Measurements from ENCODE around the gene TAPBPL. TPM values are rescaled to one million over a fixed set of nuclear protein-coding genes. Genes with fewer than 3 reads are reported as not detected.
"Not testable (repeated sequence)": the region's sequence is repeated elsewhere in the genome, so short reads cannot be mapped to it uniquely, and the experiment has no call there.

TAPBPL gene
- total RNA-seq, 2 donors from 2014 or later = 19.6 to 23.1 TPM

GRCh38 chr12:6462234-6462995 lies 10.6 kb downstream of the TAPBPL start:
- ATAC-seq (peak; percentile 44), DNase-seq (peak in 1 of 3 donors; percentile 32)
- H3K9me3 ChIP-seq (ENCODE audit: control insufficient read depth, low read length, poor library complexity, severe bottlenecking) = no peaks in the 10 kb centered on the region
- Mint-ChIP-seq H3K4me3 (peak overlapping the region; percentile 93), H3K27ac (peak overlapping the region; percentile 99), H3K27me3 (no peaks in the 10 kb centered on the region), H3K4me1 (peaks cover 74% of the 10 kb centered on the region), H3K36me3 (ENCODE audit: low read depth) (peaks cover 19% of the 10 kb centered on the region)

GRCh38 chr12:6463216-6463615 lies 11.4 kb downstream of the TAPBPL start:
- H3K27me3 Mint-ChIP-seq = no peaks in the 10 kb centered on the region
- no peak for DNase-seq
- peak; percentile 18 for ATAC-seq
- H3K27ac Mint-ChIP-seq = peak overlapping the region; percentile 99
- no peaks in the 10 kb centered on the region for H3K9me3 ChIP-seq (ENCODE audit: control insufficient read depth, low read length, poor library complexity, severe bottlenecking)
- H3K36me3 Mint-ChIP-seq (ENCODE audit: low read depth) = peaks cover 19% of the 10 kb centered on the region
- peak overlapping the region; percentile 93 for H3K4me3 Mint-ChIP-seq
- peaks cover 78% of the 10 kb centered on the region for H3K4me1 Mint-ChIP-seq

DNA sequence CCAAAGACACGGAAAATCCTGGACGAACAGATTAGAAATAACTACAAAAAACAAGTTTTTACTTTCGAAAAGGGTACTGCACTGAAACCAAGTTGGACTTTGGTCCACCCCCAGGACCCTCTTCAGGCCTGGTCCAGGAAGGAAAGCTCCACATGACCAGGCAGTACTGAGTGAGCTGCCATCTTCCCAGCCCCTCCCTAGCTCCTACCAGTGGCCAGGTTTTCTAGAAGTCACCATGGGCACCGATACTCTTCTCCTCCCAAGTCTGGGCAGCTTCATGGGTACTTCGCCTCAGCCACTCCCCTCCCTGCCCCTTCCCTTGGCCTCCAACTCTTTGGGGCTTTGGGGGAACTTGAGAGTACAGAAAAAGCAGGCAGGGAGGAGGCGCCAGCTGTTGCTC lies 12.0 kb downstream of the TAPBPL start:
- H3K36me3 Mint-ChIP-seq (ENCODE audit: low read depth) = peaks cover 13% of the 10 kb centered on the region
- H3K27ac Mint-ChIP-seq = peak overlapping the region; percentile 99
- no peaks in the 10 kb centered on the region for H3K27me3 Mint-ChIP-seq
- H3K4me1 Mint-ChIP-seq = peaks cover 79% of the 10 kb centered on the region
- ATAC-seq = no peak
- H3K9me3 ChIP-seq (ENCODE audit: control insufficient read depth, low read length, poor library complexity, severe bottlenecking) = no peaks in the 10 kb centered on the region
- H3K4me3 Mint-ChIP-seq = peak overlapping the region; percentile 93
- DNase-seq = no peak

GRCh38 chr12:6464531-6464930 lies 12.7 kb downstream of the TAPBPL start:
- DNase-seq (no peak), ATAC-seq (no peak)
- Mint-ChIP-seq H3K27ac (peak overlapping the region; percentile 99), H3K27me3 (no peaks in the 10 kb centered on the region), H3K36me3 (ENCODE audit: low read depth) (peaks cover 10% of the 10 kb centered on the region), H3K4me1 (peaks cover 80% of the 10 kb centered on the region), H3K4me3 (peak overlapping the region; percentile 93)
- H3K9me3 ChIP-seq (ENCODE audit: control insufficient read depth, low read length, poor library complexity, severe bottlenecking) = no peaks in the 10 kb centered on the region

DNA sequence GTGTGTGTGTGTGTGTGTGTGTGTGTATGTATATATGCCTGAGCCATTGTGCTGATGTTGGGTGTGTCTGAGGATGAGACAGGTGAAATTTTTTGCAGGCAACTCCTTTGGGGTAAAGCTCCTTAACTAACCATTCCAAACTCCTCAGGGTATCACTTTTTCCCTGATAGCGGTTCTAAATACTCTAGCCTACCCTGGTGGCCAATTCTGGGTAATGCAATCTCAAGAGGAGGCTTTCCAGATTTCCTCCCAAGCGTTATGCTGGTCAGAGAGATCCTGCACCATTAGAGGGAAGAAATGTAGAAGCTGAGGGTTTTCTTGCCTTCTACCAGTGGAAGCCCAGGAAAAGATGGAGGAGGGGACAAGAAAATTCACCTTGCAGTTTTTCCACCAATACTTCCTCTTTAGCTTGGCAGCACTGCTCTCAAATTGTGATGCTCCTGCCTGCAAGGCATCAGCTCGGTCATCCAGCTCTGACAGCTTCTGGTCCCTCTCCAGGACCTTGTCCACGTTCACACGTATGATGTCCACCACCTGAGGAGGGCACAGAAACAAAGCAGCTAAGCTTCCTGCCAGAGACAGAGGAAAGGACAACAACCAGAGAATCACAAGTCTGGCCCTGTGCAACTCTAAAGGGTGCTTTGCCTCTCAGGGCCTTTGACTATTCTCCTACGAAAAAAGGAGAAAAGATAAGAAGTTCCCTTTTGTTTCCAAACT lies 13.8 kb downstream of the TAPBPL start:
- Mint-ChIP-seq H3K4me1 (peaks cover 79% of the 10 kb centered on the region), H3K4me3 (peak overlapping the region; percentile 33), H3K27ac (peak overlapping the region; percentile 99), H3K36me3 (ENCODE audit: low read depth) (peaks cover 10% of the 10 kb centered on the region), H3K27me3 (no peaks in the 10 kb centered on the region)
- H3K9me3 ChIP-seq (ENCODE audit: control insufficient read depth, low read length, poor library complexity, severe bottlenecking) = no peaks in the 10 kb centered on the region
- ATAC-seq (peak; percentile 15), DNase-seq (peak in 1 of 3 donors; percentile 30)

DNA sequence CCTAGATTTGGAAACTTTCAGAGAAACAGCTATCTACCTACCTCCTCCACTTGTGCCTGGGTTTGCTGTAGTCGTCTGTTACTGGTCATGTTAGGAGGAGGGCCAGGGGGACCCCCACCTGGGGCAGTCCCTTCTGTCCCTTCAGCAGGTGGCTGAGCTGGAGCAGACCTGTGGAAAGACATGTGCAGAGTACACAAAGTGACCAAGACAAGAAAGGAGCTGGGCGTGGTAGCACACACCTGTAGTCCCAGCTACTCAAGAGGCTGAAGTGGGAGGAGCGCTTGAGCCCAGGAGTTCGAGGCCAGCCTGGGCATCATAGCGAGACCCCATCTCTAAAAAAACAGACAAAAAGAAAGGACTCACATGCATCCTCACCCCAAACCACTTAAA lies 14.3 kb downstream of the TAPBPL start:
- peak overlapping the region; percentile 99 for H3K27ac Mint-ChIP-seq
- ATAC-seq = no peak

DNA sequence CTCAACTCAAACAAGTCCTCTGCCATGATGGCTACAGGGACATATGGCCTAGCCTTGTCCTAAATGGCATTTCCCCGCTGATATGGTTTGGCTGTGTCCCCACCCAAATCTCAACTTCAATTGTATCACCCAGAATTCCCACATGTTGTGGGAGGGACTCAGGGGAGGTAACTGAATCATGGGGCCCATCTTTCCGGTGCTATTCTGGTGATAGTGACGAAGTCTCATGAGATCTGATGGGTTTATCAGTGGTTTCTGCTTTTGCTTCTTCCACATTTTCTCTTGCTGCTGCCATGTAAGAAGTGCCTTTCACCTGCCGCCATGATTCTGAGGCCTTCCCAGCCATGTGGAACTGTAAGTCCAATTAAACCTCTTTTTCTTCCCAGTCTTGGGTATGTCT lies 14.9 kb downstream of the TAPBPL start:
- DNase-seq; ATAC-seq; H3K9me3 ChIP-seq (ENCODE audit: control insufficient read depth, low read length, poor library complexity, severe bottlenecking); H3K36me3 Mint-ChIP-seq (ENCODE audit: low read depth); H3K27me3 Mint-ChIP-seq: not testable (repeated sequence)
- peak overlapping the region; percentile 78 for H3K27ac Mint-ChIP-seq
- peak overlapping the region; percentile 61 for H3K4me3 Mint-ChIP-seq
- H3K4me1 Mint-ChIP-seq = peaks cover 73% of the 10 kb centered on the region

More for the DNA sequence above, 14.3 kb downstream of the TAPBPL start:
- DNase-seq = no peak
- H3K4me1 Mint-ChIP-seq = peaks cover 76% of the 10 kb centered on the region
- peaks cover 5% of the 10 kb centered on the region for H3K36me3 Mint-ChIP-seq (ENCODE audit: low read depth)
- H3K27me3 Mint-ChIP-seq = no peaks in the 10 kb centered on the region
- H3K9me3 ChIP-seq (ENCODE audit: control insufficient read depth, low read length, poor library complexity, severe bottlenecking) = no peaks in the 10 kb centered on the region
- H3K4me3 Mint-ChIP-seq = peak overlapping the region; percentile 59

GRCh38 chr12:6467571-6468282 lies 15.9 kb downstream of the TAPBPL start:
- not testable (repeated sequence) for H3K27me3 Mint-ChIP-seq; DNase-seq; H3K36me3 Mint-ChIP-seq (ENCODE audit: low read depth); H3K9me3 ChIP-seq (ENCODE audit: control insufficient read depth, low read length, poor library complexity, severe bottlenecking); ATAC-seq
- Mint-ChIP-seq H3K27ac (peak overlapping the region; percentile 80), H3K4me3 (peak overlapping the region; percentile 91), H3K4me1 (peaks cover 65% of the 10 kb centered on the region)

DNA sequence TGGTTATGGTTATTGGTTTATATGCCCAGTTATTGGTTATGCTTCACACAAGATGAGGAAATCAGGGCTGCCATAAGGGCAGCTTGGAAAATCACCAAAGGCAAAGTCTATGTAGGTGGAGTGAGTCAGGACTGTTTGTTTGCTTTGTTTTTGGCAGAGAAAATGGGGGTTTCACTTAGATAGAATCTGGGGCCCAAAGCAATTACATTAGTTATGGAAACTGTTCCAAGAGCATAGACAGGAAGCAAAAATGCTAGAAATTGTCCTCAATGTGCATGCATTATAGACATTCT lies 16.4 kb downstream of the TAPBPL start:
- H3K36me3 Mint-ChIP-seq (ENCODE audit: low read depth) = peaks cover 5% of the 10 kb centered on the region
- H3K27me3 Mint-ChIP-seq = no peaks in the 10 kb centered on the region
- peak overlapping the region; percentile 91 for H3K4me3 Mint-ChIP-seq
- H3K9me3 ChIP-seq (ENCODE audit: control insufficient read depth, low read length, poor library complexity, severe bottlenecking) = no peaks in the 10 kb centered on the region
- ATAC-seq (no peak), DNase-seq (no peak)
- peaks cover 60% of the 10 kb centered on the region for H3K4me1 Mint-ChIP-seq
- peak overlapping the region; percentile 80 for H3K27ac Mint-ChIP-seq

GRCh38 chr12:6469092-6469491 lies 17.2 kb downstream of the TAPBPL start:
- Mint-ChIP-seq H3K4me3 (peak overlapping the region; percentile 91), H3K4me1 (peaks cover 53% of the 10 kb centered on the region), H3K36me3 (ENCODE audit: low read depth) (peaks cover 5% of the 10 kb centered on the region), H3K27me3 (no peaks in the 10 kb centered on the region), H3K27ac (peak overlapping the region; percentile 80)
- H3K9me3 ChIP-seq (ENCODE audit: control insufficient read depth, low read length, poor library complexity, severe bottlenecking) = no peaks in the 10 kb centered on the region
- DNase-seq (no peak), ATAC-seq (no peak)

GRCh38 chr12:6469609-6470374 lies 17.9 kb downstream of the TAPBPL start:
- ATAC-seq = no peak
- DNase-seq = no peak
- H3K27me3 Mint-ChIP-seq = no peaks in the 10 kb centered on the region
- H3K4me3 Mint-ChIP-seq = peak overlapping the region; percentile 91
- H3K9me3 ChIP-seq (ENCODE audit: control insufficient read depth, low read length, poor library complexity, severe bottlenecking) = no peaks in the 10 kb centered on the region
- peaks cover 2% of the 10 kb centered on the region for H3K36me3 Mint-ChIP-seq (ENCODE audit: low read depth)
- H3K27ac Mint-ChIP-seq = peak overlapping the region; percentile 80
- peaks cover 46% of the 10 kb centered on the region for H3K4me1 Mint-ChIP-seq

DNA sequence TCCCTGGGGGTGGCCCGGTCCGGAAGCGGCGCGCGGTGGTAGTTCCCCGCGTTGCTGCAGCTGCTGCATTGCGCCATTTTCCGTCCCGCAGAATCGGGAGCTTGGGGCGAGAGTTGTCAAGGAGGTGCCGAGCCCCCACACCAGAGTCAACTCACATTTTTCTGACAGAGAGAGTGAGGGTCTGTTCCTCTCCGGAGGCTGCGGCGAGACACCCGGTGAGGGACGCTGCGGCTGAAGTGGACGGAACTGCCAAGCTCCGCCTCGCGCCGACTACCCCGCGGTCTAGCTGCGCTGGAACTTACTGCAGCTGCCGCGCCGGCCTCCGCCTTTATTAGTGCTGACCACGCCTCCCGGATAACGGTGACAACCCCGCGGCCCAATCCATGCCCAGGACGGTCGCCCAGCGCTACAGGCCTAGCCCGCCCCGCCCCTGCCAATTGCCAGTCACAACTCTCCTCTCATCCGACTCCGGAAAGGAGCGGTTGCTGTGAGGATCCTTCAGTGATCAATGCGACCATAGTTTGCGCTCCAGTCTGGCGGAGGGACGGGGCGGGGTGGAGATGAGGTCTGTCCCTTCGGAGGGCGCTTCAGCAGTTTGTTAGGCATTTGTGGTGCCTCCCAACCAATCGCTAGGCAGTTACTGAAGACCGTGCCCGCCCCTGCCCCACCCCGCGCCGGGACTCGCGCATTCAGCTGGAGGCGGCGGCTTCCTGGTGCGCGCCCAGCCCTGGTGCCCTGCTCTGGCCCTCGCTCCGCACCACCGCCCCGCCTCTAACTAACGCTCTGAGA lies 18.7 kb downstream of the TAPBPL start, which contains the start of gene VAMP1:
VAMP1 (minus strand) TSS at position 303 of the 789 bp plus-strand sequence; CDS start at position 157, 146 bp downstream.
- peak; percentile 90 to 95 (median 93) for DNase-seq
- peaks cover 42% of the 10 kb centered on the region for H3K4me1 Mint-ChIP-seq
- H3K4me3 Mint-ChIP-seq = peak within 1 kb of the TSS; percentile 91
- peaks cover 2% of the 10 kb centered on the region for H3K36me3 Mint-ChIP-seq (ENCODE audit: low read depth)
- peak within 1 kb of the TSS; percentile 80 for H3K27ac Mint-ChIP-seq
- H3K27me3 Mint-ChIP-seq = no peaks in the 10 kb centered on the region
- H3K9me3 ChIP-seq (ENCODE audit: control insufficient read depth, low read length, poor library complexity, severe bottlenecking) = no peaks in the 10 kb centered on the region
- peak; percentile 92 for ATAC-seq

All from T-helper 17 cell (primary cell).